NCI-H2081 (cell line): ENCODE measurements around the gene PKD1L1.
"Not testable (repeated sequence)": the region's sequence is repeated elsewhere in the genome, so short reads cannot be mapped to it uniquely, and the experiment has no call there.

ENCODE experiments used
- DNase-seq, 2 experiments: peaks; one replicate each; lab custom pipeline; 2025; lab: John Stamatoyannopoulos, UW

Gene PKD1L1

DNA sequence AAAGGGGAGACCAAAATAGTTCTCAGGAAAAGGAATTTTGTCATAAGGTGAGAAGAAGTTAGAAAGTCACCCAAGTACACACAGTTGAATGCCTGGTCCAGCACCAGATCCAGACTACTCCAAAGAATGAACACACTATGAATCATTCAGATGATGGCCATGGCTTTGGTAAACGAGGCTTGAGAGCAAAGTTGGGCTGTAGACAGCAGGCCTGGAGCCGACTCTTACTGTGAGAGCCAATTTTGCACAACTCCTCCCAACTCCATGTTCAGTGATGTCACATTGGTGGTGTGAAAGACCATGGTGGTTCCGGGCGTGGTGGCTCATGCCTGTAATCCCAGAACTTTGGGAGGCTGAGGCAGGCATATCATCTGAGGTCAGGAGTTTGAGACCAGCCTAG, 131.6 kb downstream of the PKD1L1 start:
- no peak for DNase-seq

DNA sequence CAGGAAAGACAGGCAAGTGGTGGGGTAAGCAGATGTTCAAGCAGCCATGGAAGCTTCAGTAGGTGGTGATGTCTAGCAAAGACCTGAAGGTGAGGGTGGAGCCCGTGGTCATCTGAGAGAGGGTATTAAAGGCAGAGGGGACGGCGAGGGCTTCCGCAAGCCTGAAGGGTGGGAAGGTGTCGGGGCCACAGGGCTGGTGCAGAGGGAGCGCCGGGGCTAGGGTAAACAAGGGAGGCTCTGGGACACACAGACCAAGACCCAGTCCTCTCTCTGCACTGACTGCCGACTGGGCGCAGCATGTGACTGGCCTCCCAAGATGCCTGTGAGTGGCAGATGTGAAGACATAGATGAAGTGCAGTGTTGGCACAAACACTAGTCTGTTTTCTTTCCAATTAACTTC, 132.4 kb downstream of the PKD1L1 start:
- DNase-seq = no peak

DNA sequence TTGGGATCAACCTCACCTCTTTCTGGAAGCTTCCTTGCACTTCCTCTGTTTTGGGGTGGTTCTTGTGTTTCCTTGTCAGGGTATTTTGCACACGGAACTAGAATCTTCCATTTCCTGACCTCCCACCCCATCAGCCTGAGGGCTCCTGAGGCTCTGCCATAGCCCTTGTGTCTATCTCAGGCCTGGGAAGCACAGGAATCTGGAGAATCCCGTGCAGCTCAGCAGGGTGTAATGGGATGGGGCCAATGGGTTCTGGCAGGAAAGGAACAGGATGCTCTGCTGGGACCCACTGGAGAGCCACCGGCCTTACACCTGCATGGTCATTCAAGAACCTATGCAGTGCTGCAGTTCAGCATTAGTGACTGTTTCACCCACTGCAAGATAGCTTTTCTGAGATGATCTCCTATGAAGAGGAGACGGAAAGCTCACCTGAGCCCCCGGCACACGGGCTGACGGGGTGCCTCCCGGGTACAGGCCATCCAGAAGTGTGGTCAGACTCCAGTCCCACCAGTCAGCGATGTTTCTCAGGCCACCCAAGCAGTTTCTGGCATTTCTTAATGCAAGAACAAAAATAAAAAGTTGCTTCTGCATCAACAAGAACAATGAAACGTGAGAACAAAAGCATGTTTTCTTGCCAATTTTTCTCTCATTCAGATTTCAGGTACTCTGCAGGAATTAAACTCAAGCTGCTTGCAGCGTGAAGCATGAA, 133.2 kb downstream of the PKD1L1 start:
- no peak for DNase-seq

DNA sequence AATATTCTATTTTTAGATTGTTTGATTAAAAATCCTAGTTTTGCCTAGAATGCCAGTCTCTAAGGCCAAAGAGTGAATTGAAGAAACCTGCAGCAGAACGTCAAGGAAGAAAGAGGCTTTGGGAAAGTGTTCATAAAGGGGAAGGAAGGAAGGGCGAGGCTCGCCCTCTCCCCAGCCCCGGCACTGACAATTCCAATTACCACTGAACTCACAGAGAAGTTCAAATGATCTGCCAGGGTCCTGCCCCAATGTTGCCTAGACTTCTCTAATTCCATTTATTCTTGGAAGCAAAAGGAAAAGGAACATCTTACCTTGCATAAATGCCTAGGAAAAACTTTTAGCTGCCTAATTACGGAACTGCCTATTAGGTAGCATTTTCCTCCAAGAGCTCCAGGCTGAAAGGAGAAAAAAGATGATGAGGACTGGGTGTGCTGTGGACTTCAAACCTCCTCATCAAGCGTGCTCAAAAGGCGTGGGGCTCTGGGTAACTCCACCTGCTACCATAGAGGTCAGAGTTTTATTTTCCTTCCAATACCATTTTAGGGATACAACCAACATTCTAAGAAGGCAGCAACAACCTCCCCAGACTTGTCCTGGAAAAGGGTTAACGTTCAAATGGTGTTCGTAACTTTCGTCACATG, 134.5 kb downstream of the PKD1L1 start:
- no peak for DNase-seq

DNA sequence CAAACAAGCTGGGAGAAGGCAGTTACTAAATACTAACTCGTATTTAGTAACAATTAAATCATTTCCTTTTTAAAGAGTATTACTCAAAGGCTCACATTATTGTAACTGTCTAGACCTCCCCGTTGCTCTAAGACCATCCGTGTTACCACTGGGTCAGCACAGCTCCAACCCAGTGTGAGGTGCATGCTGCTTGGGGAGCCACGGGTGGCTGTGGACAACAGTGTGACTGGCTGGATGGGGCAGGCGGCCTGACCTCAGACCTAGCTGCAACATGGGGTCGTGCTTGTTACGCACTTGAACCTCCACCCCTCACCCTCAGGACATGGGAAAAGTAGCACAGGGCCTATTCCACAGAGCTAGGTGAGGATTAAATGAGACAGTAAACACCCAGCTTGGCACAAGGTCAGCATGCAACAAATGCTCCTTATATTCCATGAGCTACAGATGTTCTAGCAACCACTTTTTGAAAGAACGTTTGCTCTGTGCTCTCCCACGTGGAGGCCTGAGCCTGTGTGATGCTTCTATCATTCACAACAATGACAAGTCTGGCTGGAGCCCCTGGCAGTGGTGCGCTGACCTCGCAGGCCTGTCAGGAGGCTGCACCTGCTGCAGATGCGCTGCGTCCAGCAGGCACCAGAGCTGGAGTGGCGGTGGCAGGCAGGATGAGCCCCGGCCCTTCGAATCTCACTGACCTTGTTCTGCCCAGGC, 135.7 kb downstream of the PKD1L1 start:
- DNase-seq = no peak

DNA sequence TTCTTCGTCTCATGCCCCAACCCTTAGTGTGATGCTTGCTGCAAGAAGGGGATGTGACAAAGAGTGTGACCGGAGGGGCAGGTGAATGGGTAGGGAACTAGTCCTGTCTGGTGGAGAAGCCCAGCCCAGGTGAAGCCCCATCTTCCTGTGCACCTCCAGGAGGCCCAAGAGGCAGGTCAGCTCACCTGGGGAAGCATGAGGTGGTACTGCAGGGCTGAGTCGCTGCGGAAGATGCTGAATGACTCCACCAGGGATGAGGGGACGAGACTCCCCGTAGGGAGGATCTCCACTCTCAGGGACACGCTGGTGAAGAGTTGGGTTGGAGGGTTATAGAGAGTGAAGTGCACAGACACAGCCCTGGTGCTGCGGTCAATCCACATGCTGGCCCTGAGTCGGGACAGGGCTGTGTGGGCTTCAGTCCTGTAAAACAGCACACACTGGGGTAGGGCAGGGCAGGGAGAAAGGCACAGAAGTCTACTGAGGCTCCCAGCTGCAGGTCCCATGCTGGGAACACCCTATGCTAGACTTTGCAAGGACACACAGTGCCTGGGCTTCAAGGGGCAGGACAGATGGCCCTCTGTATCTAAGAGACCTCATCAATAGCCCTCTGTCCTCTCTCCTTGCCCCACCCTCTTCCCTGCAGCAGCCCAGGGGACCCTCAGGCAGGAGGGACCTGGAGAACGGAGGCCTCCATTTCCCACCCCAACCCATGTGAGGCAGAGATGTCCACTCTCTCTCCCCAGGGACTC, 136.5 kb downstream of the PKD1L1 start:
- no peak for DNase-seq

DNA sequence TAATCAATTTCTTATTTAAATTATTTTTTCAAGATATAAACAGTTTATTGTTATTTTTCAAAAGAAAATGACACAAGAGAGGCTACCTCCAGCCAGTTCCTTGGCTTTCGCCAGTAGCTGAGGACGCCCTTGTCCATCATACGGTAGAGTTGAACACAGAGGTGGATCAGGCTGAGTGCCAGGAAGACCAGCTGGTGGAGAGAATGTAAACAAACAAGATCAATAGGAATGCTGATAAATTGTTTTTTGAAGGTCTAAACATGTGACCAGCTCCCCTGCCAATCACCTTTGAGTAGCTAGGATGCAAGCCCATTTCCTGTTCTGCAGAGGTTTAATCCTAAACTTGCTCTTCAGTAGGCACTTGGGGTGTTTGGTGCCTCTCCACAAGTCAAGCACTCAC, 138.9 kb downstream of the PKD1L1 start:
- peak; percentile 7 to 28 for DNase-seq

DNA sequence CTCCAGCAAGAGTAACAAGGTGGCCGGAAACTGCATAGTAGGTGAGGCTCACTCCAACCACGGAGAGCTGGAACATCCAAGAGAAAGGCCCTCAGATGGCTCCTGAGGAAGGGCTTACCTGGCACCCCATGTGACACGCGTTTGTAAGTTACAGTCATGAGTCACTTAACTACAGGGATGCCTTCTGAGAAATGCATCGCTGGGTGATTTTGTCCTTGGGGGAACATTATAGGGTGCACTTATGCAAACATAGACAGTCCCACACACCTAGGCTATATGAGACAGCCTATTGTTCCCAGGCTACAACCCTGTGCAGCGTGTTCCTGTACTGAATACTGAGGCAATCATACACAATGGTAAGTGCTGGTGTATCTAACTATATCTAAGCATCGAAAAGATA, 139.9 kb downstream of the PKD1L1 start:
- DNase-seq = no peak

DNA sequence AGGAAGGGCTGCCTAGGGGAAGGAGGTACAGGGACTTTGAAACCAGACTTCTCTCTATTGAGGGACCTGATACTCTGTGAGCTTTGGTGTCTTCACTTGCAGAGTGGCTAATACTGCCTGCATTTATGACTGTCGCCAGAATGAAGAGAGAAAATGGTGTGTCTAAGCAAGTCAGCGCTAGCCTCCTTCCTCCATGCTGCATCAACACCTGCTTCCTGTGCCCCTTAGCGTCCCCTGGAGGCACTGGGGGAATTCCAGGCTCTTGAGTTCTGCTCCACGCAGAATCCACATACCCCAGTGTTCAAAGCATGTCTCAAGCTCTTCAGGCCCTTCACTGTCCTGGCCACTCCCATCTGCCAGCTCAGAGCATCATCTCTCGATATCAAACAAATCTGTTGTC, 140.5 kb downstream of the PKD1L1 start:
- no peak for DNase-seq

DNA sequence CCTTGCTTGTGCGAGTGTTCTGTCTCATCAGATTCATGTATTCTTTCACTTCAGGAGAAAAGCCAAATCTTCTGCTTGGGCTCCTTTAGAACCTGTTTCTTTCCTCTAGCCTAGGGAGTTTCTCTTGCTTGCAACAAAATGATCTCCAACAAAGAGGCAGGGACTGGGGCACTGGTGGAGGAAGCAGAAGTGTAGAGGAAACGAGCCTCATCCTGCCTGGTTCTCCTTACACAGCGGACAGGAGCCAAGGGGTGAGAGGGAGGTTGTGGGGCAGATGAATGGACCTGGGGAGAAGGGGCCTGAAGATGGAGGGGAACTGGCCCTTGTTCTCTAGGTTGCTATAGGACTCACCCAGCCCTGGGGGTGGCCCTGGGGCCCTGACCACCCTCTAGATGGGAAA, 141.1 kb downstream of the PKD1L1 start:
- no peak for DNase-seq

DNA sequence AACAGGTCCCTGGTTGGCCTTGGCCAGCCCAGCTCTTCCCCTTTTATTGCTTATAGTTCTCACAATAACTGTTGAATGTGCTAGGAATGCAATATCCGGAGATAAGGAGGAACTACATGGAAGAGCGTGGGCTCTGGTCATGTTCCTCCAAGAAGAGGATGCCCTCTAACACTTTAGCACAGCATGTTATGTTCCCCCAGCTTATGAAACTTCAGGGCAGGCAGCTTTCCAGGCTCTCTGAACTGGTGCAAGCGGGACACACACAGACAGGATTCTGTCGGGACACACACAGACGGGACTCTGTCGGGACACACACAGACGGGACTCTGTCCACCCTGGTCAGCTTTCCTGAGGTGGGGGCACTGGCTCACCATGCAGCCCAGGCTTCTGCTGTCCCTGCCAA, 141.6 kb downstream of the PKD1L1 start:
- no peak for DNase-seq

DNA sequence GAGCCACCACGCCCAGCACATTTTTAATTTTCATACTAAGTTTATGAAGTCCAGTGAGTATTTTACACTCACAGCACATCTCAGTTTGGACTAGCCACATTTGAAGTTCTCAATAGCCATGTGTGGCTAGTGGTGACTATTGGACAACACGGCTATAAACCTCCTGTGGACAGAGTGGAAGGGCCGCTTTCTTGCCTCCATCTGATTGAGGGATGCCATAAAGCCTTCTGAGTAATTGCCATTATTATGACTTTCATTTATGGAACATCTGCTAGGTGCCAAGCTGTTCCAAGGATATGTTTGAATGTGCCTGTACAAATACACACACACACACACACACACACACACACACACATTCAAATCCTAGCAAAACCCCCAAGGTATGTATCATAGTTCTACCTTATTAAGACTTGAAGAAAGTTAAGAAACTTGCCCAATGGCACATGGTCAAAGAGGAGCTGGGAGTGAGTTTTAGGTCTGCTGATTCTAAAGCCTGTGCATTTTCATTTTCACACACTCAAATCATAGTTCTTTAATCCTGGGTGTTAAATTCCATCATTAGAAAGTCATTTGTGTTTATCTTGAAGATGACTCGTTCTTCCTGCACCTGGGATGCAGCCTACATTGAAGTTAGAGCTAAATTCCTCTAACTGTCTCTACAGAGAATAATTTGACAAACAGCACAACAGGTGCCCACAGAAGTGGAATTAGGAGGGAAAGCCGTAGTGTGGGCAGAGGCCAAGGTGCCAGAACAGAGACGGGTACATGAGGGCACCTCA, 143.3 kb downstream of the PKD1L1 start:
- DNase-seq = peak; percentile 8 to 56

DNA sequence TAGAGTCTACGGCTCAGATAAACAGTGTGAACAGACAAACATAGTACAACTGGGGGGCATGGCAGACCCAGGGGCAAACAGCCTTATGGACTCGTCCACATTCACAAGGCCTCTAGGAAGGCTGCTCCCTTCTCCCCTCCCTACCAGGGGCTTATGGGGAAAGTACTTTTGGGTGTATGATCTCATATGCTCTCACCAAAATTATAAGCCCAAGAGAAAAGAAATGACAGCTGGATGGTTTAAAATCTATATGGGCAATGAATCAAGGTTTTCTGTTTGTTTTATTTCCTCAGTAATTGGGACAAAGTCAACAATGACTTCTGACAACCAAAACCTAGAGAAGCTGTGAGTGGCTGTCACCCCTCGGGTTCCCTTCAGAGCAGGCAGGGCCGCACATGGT, 144.4 kb downstream of the PKD1L1 start:
- DNase-seq = peak; percentile 81 to 91

DNA sequence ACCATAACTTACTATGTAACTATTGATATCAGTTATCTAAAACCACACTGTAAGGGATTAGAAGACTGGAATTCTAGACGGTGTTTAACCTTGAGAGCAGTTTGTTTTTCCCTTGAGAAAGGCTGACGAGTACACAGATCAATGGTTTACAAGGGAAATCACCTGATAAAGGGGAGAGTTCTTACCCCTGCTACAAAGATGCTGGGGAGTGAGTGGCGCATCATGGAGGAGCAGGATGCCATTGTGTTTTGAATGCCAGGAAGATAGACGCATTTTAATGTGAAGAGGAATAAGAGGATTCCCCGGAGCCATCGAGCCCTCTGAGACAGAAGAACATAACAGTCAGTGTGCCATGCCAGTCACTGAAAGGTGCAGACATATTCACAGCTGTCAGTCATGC, 145.2 kb downstream of the PKD1L1 start:
- DNase-seq = no peak

DNA sequence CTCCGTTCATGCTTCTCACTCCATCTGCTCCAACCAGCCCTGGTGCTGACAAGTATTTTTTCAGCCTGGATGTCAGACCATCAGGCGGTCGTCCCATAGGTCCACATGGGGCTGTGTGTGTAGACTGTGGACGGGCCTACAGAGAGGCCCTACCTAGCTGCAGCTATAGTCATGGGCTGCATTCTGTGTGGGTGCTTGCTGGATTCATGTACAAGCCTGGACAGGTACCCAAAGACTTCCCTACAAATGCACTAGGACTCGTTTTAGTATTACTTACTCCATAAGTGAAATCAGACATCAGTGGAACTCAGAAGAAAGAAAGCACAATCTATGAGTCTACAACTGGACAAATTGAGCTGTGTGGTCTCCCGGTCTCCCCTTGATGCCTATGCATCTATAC, 146.8 kb downstream of the PKD1L1 start:
- DNase-seq = no peak

DNA sequence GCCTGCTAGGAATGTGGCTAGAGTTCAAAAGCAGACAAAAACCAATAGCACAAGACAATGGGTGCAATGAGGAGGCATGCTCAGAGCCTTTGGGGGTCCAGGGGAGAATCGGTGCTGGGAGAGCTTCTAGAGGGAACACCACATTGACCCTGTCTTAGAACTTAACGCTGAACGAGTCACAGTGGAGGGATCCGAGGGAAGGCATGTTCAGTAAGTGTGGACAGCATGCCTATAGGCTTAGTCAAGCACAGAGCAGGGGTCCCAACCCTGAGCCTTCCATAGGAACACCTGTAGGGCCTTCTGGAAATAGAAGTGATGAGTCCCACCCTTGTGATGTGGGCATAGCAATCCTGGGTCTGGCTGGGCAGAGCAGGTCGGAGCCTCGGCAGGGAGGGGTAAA, 148.7 kb downstream of the PKD1L1 start:
- DNase-seq = no peak

DNA sequence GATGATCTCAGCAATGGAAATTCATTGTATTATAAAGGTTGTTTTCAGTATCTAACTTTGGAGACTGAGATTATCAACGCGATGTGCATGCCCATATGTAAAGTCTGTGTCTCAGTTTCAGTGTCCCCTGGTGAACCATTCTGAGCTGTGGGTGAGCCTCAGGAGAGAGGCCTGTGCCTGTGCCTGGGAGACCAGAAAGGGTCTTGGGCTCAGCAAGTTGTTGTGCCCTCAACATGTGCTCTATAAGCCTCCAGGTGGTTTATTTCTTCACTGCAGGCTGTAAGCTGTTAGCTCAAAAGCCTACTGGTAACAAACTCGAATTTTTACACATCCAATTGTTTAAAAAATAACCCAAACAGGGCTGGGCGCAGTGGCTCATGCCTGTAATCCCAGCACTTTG, 151.9 kb downstream of the PKD1L1 start:
- DNase-seq = no peak

DNA sequence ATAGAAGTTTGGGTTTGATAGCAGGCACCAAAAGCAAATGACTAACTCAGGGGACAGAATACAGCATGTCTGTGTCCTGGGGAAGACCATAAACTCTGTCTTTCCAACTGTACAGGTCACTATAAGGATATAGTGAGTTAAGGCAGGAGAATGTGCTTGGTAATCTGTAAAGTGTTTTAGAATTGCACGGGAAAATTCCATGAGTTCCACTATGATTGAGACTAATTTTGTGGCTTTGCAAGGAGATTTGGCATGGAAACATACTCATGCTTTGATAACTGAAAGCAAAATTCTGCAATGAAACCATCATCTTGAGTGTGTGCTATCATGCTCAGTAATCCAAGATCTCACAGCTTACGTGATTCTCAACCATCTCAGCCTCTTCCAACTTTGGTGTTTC, 152.6 kb downstream of the PKD1L1 start:
- DNase-seq = no peak

DNA sequence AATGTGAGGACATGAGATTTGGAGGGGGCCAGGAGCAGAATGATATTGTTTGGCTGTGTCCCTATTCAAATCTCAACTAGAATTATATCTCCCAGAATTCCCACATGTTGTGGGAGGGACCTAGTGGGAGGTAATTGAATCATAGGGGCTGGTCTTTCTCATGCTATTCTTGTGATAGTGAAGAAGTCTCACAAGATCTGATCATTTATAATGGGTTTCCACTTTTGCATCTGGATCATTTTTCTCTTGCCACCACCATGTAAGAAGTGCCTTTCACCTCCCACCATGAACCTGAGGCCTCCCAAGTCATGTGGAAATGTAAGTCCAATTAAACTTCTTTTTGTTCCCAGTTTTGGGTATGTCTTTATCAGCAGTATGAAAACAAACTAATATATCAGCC, 153.1 kb downstream of the PKD1L1 start:
- DNase-seq = not testable (repeated sequence)

DNA sequence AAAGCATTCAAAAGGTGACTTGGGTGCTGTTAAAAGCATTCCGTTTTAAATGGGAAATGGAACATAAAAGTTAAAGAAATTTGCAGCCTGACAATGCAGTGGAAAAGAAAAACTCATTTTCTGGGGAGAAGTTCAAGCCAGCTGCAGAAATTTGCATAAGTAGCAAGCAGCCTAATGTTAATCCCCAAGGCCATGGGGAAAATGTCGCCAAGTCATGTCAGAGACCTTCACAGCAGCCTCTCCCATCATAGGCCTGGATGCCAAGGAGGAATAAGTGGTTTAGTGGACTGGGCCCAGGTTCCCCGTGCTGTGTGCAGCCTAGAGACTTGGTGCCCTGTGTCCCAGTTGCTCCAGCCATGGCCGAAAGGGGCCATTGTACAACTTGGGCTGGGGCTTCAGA, 154.2 kb downstream of the PKD1L1 start:
- no peak for DNase-seq

DNA sequence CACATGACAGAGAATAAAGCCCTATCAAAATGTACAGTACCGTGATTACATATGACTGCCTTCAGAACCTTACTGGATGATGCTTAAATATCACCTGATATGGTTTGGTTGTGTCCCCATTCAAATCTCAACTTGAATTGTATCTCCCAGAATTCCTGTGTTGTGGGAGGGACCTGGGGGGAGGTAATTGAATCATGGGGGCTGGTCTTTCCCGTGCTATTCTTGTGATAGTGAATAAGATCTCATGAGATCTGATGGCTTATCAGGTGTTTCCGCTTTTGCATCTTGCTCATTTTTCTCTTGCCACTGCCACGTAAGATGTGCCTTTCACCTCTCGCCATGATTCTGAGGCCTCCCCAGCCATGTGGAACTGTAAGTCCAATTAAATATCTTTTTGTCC, 155.1 kb downstream of the PKD1L1 start:
- DNase-seq = not testable (repeated sequence)
